Measurements from ENCODE around the gene PGLYRP1.

PGLYRP1 gene

DNA sequence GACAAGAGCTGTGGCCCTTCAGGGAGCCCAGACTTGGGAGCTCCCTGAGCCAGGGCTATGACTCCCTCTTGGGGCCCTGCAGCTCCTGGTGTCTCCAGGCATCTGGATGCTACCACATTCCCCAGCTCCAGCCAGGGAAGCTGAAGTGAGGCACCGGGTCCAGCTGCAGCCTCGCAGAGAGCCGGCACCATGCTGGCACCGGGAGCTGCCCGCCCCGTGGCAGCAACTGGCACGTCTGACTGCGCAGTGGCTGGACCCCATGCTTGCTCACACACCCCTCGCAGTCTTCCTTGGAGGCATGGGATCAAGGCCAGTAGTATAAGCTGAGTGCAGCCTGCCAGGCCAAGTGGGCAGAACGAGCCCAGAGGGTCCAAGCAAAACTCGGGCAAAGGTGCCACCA, 10.5 kb upstream of the PGLYRP1 start:
- no peak for DNase-seq (ENCODE audit: insufficient read length, low spot score)
- no peak for FAIRE-seq

DNA sequence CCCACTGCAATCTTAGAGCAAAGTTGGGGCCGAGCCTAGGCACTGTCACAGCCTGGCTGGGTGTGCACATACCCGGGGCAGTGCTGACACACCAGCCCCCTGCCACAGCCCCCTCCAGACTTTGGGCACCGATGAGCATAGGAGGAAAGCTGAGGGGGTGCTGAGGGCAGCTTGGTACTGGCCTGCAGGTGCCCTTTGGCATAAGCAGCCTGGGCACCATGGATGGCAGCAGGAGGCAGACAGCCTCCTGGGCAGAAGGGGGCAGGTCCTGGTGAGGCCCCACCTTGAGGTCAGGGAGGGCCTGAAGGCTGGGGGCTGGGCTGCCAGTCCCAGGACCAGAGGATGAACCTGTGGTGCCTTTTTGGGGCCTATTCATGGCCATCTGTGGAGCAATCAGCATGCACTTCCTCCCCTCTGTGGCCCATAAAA, 9.8 kb upstream of the PGLYRP1 start:
- FAIRE-seq = no peak

GRCh38 chr19:46031781-46032596, 9.1 kb upstream of the PGLYRP1 start:
- FAIRE-seq = no peak
- no peak for DNase-seq (ENCODE audit: insufficient read length, low spot score)

More for the DNA sequence above, 9.8 kb upstream of the PGLYRP1 start:
- DNase-seq (ENCODE audit: insufficient read length, low spot score) = no peak

DNA sequence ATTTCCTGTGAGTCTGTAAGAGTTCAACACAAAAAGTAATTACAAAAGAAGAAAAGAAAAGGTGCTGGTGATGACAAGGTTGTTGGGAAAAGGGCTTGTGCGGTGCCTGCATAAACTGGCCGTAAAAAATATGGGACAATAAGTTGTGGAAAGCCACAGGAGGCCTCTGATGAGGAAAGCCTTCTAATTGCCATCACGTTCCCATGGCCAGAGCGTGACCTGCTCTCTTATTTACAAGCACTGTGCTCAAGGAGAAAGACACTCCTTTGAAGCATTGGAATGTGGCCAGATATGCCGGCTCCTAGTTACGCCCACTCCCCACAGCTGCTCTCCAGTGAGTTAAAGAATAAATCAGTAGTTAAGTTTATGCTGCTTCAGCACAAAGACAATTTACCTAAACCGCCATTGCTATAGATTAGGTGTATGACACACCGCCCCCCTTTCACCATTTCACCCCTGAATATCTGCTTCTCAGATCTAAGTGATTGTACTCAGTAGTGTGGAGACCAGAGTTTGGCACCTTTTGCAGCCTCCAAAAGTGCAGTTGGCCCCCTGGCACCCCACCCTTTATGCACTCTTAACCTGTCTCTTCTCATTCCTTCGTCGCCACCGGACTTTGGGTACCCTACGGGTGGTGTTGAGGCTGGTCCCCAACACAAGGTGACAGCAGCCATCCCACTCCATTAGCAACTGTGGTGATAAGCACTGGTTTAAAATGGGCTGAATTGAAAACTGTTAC, 8.1 kb upstream of the PGLYRP1 start:
- FAIRE-seq (no peak), DNase-seq (ENCODE audit: insufficient read length, low spot score) (no peak)

GRCh38 chr19:46025835-46026234, 3.0 kb upstream of the PGLYRP1 start:
- FAIRE-seq = no peak

DNA sequence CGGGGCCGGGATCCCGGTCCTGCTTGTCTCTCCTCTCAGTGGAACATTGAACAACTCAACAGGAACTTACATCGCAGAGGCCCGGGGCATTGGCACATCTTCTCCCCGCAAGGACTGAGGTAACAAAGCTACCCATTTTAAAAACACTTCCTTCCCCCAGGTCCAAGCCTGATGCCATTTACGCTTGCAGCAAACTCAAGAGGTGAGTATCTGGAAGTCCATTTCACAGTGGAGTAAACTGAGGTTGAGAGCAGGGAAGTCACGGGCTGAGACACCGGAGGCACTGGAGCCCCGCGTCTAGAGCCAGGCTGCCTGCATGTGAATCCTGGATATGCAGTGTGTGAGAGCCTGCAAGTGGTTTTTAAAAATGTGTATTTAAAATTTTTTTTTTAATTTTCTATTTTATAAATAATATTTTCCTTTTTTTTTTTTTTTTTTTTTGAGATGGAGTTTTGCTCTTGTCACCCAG, 492 bp upstream of the PGLYRP1 start:
- FAIRE-seq (no peak), DNase-seq (ENCODE audit: insufficient read length, low spot score) (no peak)

More at GRCh38 chr19:46025835-46026234, 3.0 kb upstream of the PGLYRP1 start:
- no peak for DNase-seq (ENCODE audit: insufficient read length, low spot score)

GRCh38 chr19:46022061-46022430, 807 bp downstream of the PGLYRP1 start:
- no peak for FAIRE-seq
- no peak for DNase-seq (ENCODE audit: insufficient read length, low spot score)

- no peak for DNase-seq (ENCODE audit: insufficient read length, low spot score)
- no peak for FAIRE-seq
These were observed 1.3 kb downstream of the PGLYRP1 start for GRCh38 chr19:46021531-46022041.

- FAIRE-seq (no peak), DNase-seq (ENCODE audit: insufficient read length, low spot score) (no peak)
These were observed 2.1 kb downstream of the PGLYRP1 start for GRCh38 chr19:46020819-46021125.

DNA sequence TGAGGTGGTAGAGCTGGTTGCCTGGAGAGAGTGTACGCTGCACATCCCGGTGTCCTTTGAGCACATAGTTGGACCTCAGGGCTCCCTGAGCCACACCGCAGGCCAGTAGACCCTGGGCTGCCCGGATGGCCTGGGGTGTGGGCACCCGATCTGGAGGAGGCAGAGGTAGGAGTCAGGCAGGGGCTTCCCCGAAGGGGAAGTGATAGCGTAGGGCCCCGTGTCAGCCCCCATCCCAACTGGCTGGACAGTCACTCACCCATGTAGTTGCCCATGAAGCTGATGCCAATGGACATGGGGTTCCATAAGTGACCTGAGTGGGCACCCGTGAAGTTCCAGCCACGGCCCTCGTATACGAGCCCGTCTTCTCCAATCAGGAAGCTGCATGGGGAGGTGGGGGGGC, 3.6 kb downstream of the PGLYRP1 start:
- no peak for DNase-seq (ENCODE audit: insufficient read length, low spot score)
- FAIRE-seq = no peak

- DNase-seq (ENCODE audit: insufficient read length, low spot score) (no peak), FAIRE-seq (no peak)
These were observed 4.1 kb downstream of the PGLYRP1 start for GRCh38 chr19:46018729-46019251.

GRCh38 chr19:46017874-46018675, 4.8 kb downstream of the PGLYRP1 start:
- FAIRE-seq (no peak), DNase-seq (ENCODE audit: insufficient read length, low spot score) (no peak)

DNA sequence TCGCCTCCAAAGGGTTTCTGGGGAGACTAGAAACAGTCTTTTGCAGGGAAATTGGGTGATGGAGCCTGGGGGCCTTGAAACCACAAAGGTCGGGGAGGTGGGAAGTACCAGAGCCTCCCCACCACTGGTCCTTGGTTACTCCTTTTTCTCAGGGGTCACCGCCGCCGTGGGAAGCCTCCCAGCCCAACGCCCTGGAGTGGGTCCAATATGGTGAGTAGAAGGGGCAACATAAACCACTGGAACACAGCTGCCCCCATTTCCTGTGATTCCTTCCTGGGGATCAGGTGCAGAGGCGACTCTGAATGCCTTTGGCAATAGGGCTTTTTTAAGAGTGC, 5.8 kb downstream of the PGLYRP1 start:
- DNase-seq (ENCODE audit: insufficient read length, low spot score) = no peak
- FAIRE-seq = no peak

GRCh38 chr19:46016426-46017094, 6.3 kb downstream of the PGLYRP1 start:
- DNase-seq (ENCODE audit: insufficient read length, low spot score) = peak; percentile 85
- FAIRE-seq = peak; percentile 90

- no peak for FAIRE-seq
- no peak for DNase-seq (ENCODE audit: insufficient read length, low spot score)
These were observed 7.0 kb downstream of the PGLYRP1 start for GRCh38 chr19:46015687-46016425.

- FAIRE-seq (no peak), DNase-seq (ENCODE audit: insufficient read length, low spot score) (no peak)
These were observed 7.7 kb downstream of the PGLYRP1 start for GRCh38 chr19:46014941-46015686.

GRCh38 chr19:46014534-46014933, 8.3 kb downstream of the PGLYRP1 start:
- DNase-seq (ENCODE audit: insufficient read length, low spot score) = no peak
- peak; percentile 79 for FAIRE-seq

GRCh38 chr19:46009530-46010510, 13.0 kb downstream of the PGLYRP1 start:
- FAIRE-seq (no peak), DNase-seq (ENCODE audit: insufficient read length, low spot score) (peak; percentile 72)
